Stimulated activated CD4-positive, alpha-beta T cell treated with anti-CD3 and anti-CD28 coated beads, TNF-alpha, amount 100 ng/mL, for 4 hours (primary cell): ENCODE results near the gene PCMTD2.
"Not testable (repeated sequence)": the region's sequence is repeated elsewhere in the genome, so short reads cannot be mapped to it uniquely, and the experiment has no call there.

Experiments
- DNase-seq, 3 experiments: peaks; one replicate each; pipeline ENCODE4 v3.0.0-alpha.2; 2020; ENCODE audit warnings: low read depth in 3 of 3

The PCMTD2 gene

GRCh38 chr20:64286447-64287263, 31.1 kb downstream of the PCMTD2 start:
- DNase-seq, result not testable (repeated sequence)

GRCh38 chr20:64287264-64287590, 31.7 kb downstream of the PCMTD2 start:
- not testable (repeated sequence) for DNase-seq

DNA sequence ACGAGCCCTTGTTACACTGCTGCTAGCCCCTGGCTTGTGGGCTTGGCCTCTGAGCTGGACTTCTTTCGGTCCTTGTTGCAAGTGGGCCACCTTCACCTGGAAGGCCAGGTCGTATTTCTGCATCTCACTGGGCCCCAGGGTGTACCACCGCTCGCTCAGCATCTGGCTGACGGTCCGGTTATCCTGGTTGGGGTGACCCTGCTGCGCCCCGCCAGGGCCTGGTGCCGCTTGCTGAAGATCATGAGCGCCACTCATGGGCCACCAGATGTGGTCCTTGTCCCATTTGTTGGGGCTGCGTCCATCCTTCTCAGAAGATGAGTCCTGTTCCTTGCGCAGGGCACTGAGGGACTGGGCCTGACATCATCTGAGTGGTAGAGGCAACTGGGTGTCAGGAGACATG, 36.6 kb downstream of the PCMTD2 start:
- DNase-seq, result not testable (repeated sequence)

DNA sequence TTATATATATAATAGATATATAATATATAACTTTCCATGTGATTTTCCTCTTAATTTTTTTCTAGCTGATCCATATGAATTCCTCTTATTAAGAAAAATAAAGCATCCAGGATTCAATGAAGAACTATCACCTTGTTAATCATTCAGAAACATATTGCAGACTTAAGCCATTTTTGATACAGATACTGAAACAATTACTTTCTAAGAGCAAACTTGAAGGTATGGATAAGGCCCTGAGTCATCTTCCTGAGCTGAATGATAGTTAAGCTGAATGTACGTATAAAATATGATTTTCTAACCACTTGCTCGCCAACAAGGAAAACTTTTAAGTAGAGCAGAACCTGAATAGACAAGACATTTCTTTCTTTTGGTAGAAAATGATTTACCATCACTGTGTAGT, 47.5 kb downstream of the PCMTD2 start:
- not testable (repeated sequence) for DNase-seq

DNA sequence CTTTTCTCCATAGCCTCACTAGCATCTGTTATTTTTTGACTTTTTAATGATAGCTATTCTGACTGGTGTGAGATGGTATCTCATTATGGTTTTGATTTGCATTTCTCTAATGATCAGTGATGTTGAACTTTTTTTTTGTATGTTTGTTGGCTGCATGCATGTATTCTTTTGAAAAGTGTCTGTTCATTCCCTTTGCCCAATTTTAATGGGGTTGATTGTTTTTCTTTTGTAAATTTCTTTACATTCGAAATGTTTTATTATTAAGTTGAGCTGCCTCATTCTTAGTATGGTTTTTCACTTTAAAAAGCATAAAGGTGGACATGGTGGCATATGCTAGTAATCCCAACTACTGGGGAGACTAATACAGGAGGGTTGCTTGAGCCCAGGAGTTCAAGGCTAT, 58.2 kb downstream of the PCMTD2 start:
- DNase-seq, result not testable (repeated sequence)

DNA sequence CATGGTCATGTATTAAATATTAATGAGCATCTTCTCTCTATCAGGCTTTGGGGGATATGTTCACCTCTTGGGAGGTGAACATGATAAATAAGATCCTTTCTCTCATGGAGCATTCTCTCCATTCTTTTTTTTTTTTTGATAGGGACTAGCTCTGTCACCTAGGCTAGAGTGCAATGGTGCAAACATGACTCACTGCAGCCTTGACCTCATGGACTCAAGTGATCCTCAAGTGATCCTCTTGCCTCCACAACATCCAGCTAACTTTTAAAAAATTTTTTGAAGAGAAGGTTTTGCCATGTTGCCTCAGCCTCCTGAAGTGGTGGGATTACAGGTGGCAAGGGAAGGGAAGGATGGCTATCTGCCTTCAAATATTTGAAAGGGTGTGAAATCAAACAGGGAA, 59.8 kb downstream of the PCMTD2 start:
- DNase-seq, result not testable (repeated sequence)

DNA sequence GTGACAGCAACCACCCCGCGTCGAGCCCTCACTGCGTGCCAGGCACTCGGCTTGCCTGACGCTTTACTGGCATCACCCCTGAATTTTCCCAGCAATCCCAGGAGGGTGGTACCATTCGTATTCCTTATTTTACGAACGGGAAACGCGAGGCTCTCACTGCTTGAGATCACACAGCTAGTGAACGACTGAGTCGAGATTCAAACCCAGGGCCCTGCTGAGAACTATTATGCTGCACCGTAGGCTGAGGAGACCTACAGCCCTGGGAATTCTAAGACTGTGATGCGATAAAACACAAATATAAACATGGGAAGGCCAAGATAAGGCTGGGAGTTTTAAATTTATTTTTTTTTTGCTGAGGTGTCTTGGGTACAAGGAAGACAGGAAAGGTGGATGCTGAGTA, 60.3 kb downstream of the PCMTD2 start:
- not testable (repeated sequence) for DNase-seq

DNA sequence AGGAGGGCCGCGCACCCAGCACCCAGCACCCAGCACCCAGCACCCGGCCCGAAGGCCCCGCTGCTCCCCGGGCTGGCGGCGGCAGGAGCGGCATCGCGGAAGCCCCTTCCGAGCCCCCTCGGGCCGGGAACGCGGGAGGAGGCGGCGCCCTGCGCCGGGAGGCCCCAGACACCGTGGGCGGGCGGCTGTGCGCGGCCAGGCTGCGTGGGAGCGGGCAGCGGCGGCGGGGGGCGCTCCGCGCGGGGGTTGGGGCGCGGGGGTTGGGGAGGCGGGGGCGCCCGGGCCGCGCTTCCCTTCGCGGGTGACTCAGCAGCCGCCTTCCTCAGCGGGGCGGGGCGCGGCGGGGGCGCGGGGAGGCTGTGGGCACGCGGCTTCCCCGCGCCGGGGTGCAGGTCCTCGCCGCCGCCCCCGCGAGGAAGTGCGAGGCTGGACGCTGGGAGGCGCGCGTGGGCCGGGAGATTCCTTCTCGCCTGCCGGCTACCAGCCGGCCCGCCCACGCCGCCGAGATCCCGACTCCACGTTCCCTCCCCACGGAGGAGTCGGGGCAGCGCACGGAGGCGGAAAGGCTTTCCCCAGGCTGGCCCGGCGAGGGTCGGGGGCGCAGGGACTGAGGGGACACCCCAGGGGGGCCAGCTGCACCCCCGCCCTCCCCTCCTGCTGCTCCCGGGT, 61.0 kb downstream of the PCMTD2 start:
- peak in 2 of 3 experiments; percentile 67 to 70 for DNase-seq

GRCh38 chr20:64317331-64317730, 61.8 kb downstream of the PCMTD2 start:
- not testable (repeated sequence) for DNase-seq

DNA sequence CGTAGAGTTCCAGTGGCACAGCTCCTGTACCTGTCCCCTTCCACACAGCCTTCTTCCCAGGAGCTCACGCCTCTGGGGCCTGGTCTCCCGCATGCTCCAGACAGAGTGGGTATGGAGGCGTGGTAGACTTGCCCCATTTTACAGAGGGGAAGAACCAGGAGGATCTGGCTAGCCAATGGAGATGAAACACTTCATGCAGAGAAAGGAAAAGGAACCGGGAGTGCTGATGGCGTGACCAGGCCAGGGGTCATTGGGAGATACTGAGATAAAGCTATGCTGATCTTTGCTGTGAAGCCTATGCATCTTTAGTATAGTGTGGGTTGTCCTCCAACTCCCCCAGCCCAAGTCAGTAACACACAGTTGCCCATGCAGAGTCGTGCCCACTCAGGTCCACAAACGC, 62.5 kb downstream of the PCMTD2 start:
- DNase-seq, result not testable (repeated sequence)

- not testable (repeated sequence) for DNase-seq
Measured at GRCh38 chr20:64322031-64322789, 66.7 kb downstream of the PCMTD2 start.
